GM18870 (cell line): ENCODE data around the gene FAM193B.
"Not testable (repeated sequence)": the region's sequence is repeated elsewhere in the genome, so short reads cannot be mapped to it uniquely, and the experiment has no call there.

Source experiments
- ATAC-seq: cut with Tn5 transposase; IDR thresholded peaks from one replicate; pipeline ENCODE4 v1.9.1; 2021; ENCODE audit warnings: moderate library complexity; ENCODE audit not compliant: unreplicated experiment

FAM193B gene

GRCh38 chr5:177487975-177488374, 66.4 kb downstream of the FAM193B start:
- no peak for ATAC-seq

- no peak for ATAC-seq
Observed at GRCh38 chr5:177487144-177487543, 67.2 kb downstream of the FAM193B start.

- no peak for ATAC-seq
Observed at GRCh38 chr5:177486256-177486655, 68.1 kb downstream of the FAM193B start.

GRCh38 chr5:177485753-177486152, 68.6 kb downstream of the FAM193B start:
- not testable (repeated sequence) for ATAC-seq

- ATAC-seq: no peak
Observed at GRCh38 chr5:177484902-177485549, 69.3 kb downstream of the FAM193B start.

GRCh38 chr5:177483994-177484901, 70.1 kb downstream of the FAM193B start:
- no peak for ATAC-seq

- ATAC-seq: no peak
Observed at GRCh38 chr5:177483042-177483441, 71.3 kb downstream of the FAM193B start.

- ATAC-seq: no peak
Observed at GRCh38 chr5:177482359-177482795, 72.0 kb downstream of the FAM193B start.

GRCh38 chr5:177479774-177480173, 74.6 kb downstream of the FAM193B start:
- ATAC-seq: no peak

GRCh38 chr5:177478711-177479646, 75.4 kb downstream of the FAM193B start:
- ATAC-seq: no peak

GRCh38 chr5:177477701-177478477, 76.5 kb downstream of the FAM193B start:
- ATAC-seq: no peak

GRCh38 chr5:177476531-177477233, 77.7 kb downstream of the FAM193B start:
- ATAC-seq: no peak

GRCh38 chr5:177475563-177476427, 78.6 kb downstream of the FAM193B start:
- ATAC-seq: no peak

- ATAC-seq: no peak
Observed at GRCh38 chr5:177474846-177475562, 79.4 kb downstream of the FAM193B start.

- no peak for ATAC-seq
Observed at GRCh38 chr5:177474002-177474476, 80.3 kb downstream of the FAM193B start.

GRCh38 chr5:177473443-177474001, 80.8 kb downstream of the FAM193B start, which contains the start of gene DBN1:
TSS of gene DBN1 (minus strand) at chr5:177473634. CDS start at chr5:177473521, 113 bp downstream.
- ATAC-seq: no peak
